Trophoblast cell (in vitro differentiated cells and primary cell): ENCODE data around the gene CAMK1D.

ENCODE experiments used
- DNase-seq, 2 donors: peaks; one replicate each; pipeline ENCODE4 v3.0.0-alpha.2; 2016
- H2AFZ ChIP-seq: 2 replicates; pipeline ENCODE4 v1.6.1; 2013; ENCODE audit warnings: low read length, moderate library complexity, mild to moderate bottlenecking; ENCODE audit not compliant: insufficient read depth, poor library complexity
- H2AK5ac ChIP-seq: 2 replicates; pipeline ENCODE4 v1.6.1; 2013; ENCODE audit warnings: mild to moderate bottlenecking, low read length
- H2BK120ac ChIP-seq: 2 replicates; pipeline ENCODE4 v1.6.1; 2013; ENCODE audit warnings: low read length, mild to moderate bottlenecking, moderate library complexity; ENCODE audit not compliant: insufficient read depth, poor library complexity
- H2BK12ac ChIP-seq: 2 replicates; pipeline ENCODE4 v1.6.1; 2013; ENCODE audit warnings: mild to moderate bottlenecking, low read length, moderate library complexity
- H2BK5ac ChIP-seq: 2 replicates; pipeline ENCODE4 v1.6.1; 2013; ENCODE audit warnings: low read length, low read depth, moderate library complexity, mild to moderate bottlenecking; ENCODE audit not compliant: poor library complexity
- H3K14ac ChIP-seq: 2 replicates; pipeline ENCODE4 v1.6.1; 2013; ENCODE audit warnings: mild to moderate bottlenecking, low read length
- H3K18ac ChIP-seq: 2 replicates; pipeline ENCODE4 v1.6.1; 2013; ENCODE audit warnings: mild to moderate bottlenecking, low read length
- H3K23ac ChIP-seq: 2 replicates; pipeline ENCODE4 v1.6.1; 2013; ENCODE audit warnings: low read length
- H3K27ac ChIP-seq: 2 replicates; pipeline ENCODE4 v1.5.1; 2013; ENCODE audit warnings: low read depth, mild to moderate bottlenecking, inconsistent platforms, low read length, moderate library complexity
- H3K27me3 ChIP-seq: 2 replicates; pipeline ENCODE4 v1.6.1; 2013; ENCODE audit warnings: inconsistent platforms, mild to moderate bottlenecking, low read length, moderate library complexity; ENCODE audit not compliant: insufficient read depth
- H3K36me3 ChIP-seq, 2 experiments: 1 replicate in 1 of 2; 2 replicates in 1 of 2; pipeline ENCODE4 v1.6.1; 2013; ENCODE audit warnings: low read length in 2 of 2, mild to moderate bottlenecking in 2 of 2, moderate library complexity in 1 of 2; ENCODE audit not compliant: insufficient read depth in 2 of 2, control insufficient read depth in 1 of 2
- H3K4ac ChIP-seq: 2 replicates; pipeline ENCODE4 v1.6.1; 2013; ENCODE audit warnings: low read depth, mild to moderate bottlenecking, low read length, moderate library complexity
- H3K4me1 ChIP-seq, 2 experiments: 1 replicate in 1 of 2; 2 replicates in 1 of 2; pipeline ENCODE4 v1.6.1; 2013; ENCODE audit warnings: low read length in 2 of 2, mild to moderate bottlenecking in 2 of 2, moderate library complexity in 1 of 2; ENCODE audit not compliant: insufficient read depth in 2 of 2, control insufficient read depth in 1 of 2
- H3K4me2 ChIP-seq: 2 replicates; pipeline ENCODE4 v1.6.1; 2013; ENCODE audit warnings: inconsistent platforms, mild to moderate bottlenecking, low read length, moderate library complexity
- H3K4me3 ChIP-seq: 2 replicates; pipeline ENCODE4 v1.5.1; 2013; ENCODE audit warnings: mild to moderate bottlenecking, low read depth, low read length, inconsistent platforms
- H3K79me1 ChIP-seq: one replicate; pipeline ENCODE4 v1.6.1; 2013; ENCODE audit warnings: low read length
- H3K79me2 ChIP-seq: 2 replicates; pipeline ENCODE4 v1.6.1; 2013; ENCODE audit warnings: low read length, mild to moderate bottlenecking; ENCODE audit not compliant: control insufficient read depth, insufficient read depth, poor library complexity
- H3K9ac ChIP-seq: 2 replicates; pipeline ENCODE4 v1.6.1; 2013; ENCODE audit warnings: mild to moderate bottlenecking, low read length
- H3K9me3 ChIP-seq: 2 replicates; pipeline ENCODE4 v1.6.1; 2013; ENCODE audit warnings: low read depth, mild to moderate bottlenecking, control low read depth, inconsistent platforms, low read length; ENCODE audit not compliant: insufficient read depth
- H4K12ac ChIP-seq: 2 replicates; pipeline ENCODE4 v1.6.1; 2013; ENCODE audit warnings: low read depth, mild to moderate bottlenecking, low read length, moderate library complexity
- H4K8ac ChIP-seq: 2 replicates; pipeline ENCODE4 v1.6.1; 2013; ENCODE audit warnings: low read depth, mild to moderate bottlenecking, low read length, moderate library complexity
- H4K91ac ChIP-seq: one replicate; pipeline ENCODE4 v1.6.1; 2013; ENCODE audit warnings: low read depth, mild to moderate bottlenecking, low read length, moderate library complexity
- WGBS: extraction: QIAGEN DNeasy Blood & Tissue Kit; methylation state at CpG from one replicate; pipeline ENCODE4 v1.1.7; 2013; ENCODE audit warnings: missing lambda C conversion rate; ENCODE audit not compliant: insufficient read length, insufficient coverage; ENCODE audit errors: extremely low coverage; 5-methylcytosine and 5-hydroxymethylcytosine counted together

Gene CAMK1D

DNA sequence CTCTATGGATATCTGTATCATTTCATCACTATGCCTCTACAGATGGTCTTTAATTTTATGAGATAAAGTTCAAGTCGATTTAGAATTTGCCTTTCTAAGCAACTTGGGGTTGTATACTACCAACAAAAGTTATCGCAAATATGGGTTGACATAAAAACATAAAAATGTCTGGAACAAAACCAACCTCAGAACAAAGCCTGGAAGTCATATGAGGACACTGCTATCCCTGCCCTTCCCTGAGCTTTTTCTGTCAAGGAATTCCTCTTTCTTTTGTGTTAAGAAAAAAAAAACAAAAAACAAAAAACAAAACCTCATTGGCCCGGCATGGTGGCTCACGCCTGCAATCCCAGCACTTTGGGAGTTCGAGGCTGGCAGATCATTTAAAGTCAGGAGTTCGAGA is 319.3 kb downstream of the CAMK1D start:
- Histone ChIP-seq H3K79me1 (no peaks in the 10 kb centered on the region), H3K4me2 (no peak overlapping the region)
- no CpG with 5 or more reads among the region's 6 CpGs for WGBS

DNA sequence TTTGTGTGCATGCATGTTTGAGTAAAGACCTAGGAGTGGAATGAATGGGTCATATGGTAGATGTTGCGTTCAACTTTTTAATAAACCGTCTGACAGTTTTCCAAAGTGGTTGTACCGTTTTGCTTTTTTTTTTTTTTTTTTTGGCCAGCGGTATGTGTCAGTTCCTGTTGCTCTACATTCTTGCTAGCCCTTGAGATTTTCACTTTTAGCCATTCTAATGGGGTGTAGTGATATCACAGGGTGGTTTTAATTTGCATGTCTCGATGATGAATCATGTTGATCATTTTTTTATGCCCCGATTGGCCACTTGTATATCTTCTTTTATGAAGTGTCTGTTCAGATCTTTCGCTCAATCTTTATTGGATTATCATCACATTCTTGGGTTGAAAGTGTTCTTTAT is 320.7 kb downstream of the CAMK1D start:
- H3K4me1 ChIP-seq, result no peaks in the 10 kb centered on the region
- no peak overlapping the region for H2BK12ac ChIP-seq
- H3K9me3 ChIP-seq, result peaks cover 2% of the 10 kb centered on the region
- H4K91ac ChIP-seq, result no peak overlapping the region
- no peaks in the 10 kb centered on the region for H3K79me1 ChIP-seq
- no peaks in the 10 kb centered on the region for H3K27me3 ChIP-seq
- WGBS, result no CpG with 5 or more reads among the region's 7 CpGs
- H3K4ac ChIP-seq, result no peak overlapping the region
- H3K4me2 ChIP-seq, result no peak overlapping the region
- no peak overlapping the region for H3K14ac ChIP-seq
- H3K36me3 ChIP-seq, result no peaks in the 10 kb centered on the region
- no peak overlapping the region for H3K27ac ChIP-seq
- H3K18ac ChIP-seq, result no peak overlapping the region
- H3K23ac ChIP-seq, result no peak overlapping the region
- no peak overlapping the region for H4K8ac ChIP-seq
- DNase-seq, result no peak
- no peaks in the 10 kb centered on the region for H3K79me2 ChIP-seq
- no peak overlapping the region for H3K4me3 ChIP-seq
- H2AK5ac ChIP-seq, result no peak overlapping the region
- no peak overlapping the region for H3K9ac ChIP-seq
- H2AFZ ChIP-seq, result no peak overlapping the region
- H2BK5ac ChIP-seq, result no peak overlapping the region
- H2BK120ac ChIP-seq, result no peak overlapping the region
- H4K12ac ChIP-seq, result no peak overlapping the region

More for the DNA sequence above, 319.3 kb downstream of the CAMK1D start:
- no peak overlapping the region for H3K23ac ChIP-seq
- no peak overlapping the region for H2BK12ac ChIP-seq
- H2AK5ac ChIP-seq, result no peak overlapping the region
- no peak overlapping the region for H3K4me3 ChIP-seq
- H4K8ac ChIP-seq, result no peak overlapping the region
- H2AFZ ChIP-seq, result no peak overlapping the region
- no peak overlapping the region for H4K12ac ChIP-seq
- no peak overlapping the region for H3K14ac ChIP-seq
- H3K9ac ChIP-seq, result no peak overlapping the region
- no peak overlapping the region for H3K4ac ChIP-seq
- no peak overlapping the region for H3K27ac ChIP-seq
- H3K27me3 ChIP-seq, result no peaks in the 10 kb centered on the region
- no peak overlapping the region for H4K91ac ChIP-seq
- no peak overlapping the region for H2BK120ac ChIP-seq
- no peaks in the 10 kb centered on the region for H3K4me1 ChIP-seq
- H2BK5ac ChIP-seq, result no peak overlapping the region
- peaks cover 2% of the 10 kb centered on the region for H3K9me3 ChIP-seq
- H3K36me3 ChIP-seq, result no peaks in the 10 kb centered on the region
- H3K79me2 ChIP-seq, result no peaks in the 10 kb centered on the region
- H3K18ac ChIP-seq, result no peak overlapping the region
- DNase-seq, result no peak

DNA sequence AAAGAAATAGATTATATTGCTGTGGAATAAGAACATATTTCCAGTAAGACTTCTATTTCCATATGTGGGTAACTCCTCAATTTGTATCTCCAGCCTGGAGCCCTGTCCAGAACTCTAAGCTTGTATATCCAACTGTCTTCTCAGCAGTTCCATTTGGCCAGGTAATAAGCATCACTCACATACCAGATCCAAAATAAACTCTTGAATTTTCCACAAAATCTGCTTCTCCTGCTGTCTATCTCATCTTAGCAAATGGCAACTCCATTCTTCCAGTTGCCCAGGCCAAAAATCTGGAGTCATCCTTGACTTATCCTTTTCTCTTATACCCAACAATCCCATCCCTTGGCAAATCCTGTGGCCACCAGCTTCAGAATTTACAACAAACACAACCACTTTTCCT is 325.8 kb downstream of the CAMK1D start:
- Histone ChIP-seq H3K9me3 (no peaks in the 10 kb centered on the region), H2BK12ac (no peak overlapping the region), H4K91ac (no peak overlapping the region), H3K79me2 (no peaks in the 10 kb centered on the region), H3K27ac (no peak overlapping the region), H2AFZ (no peak overlapping the region), H3K14ac (no peak overlapping the region), H3K4ac (no peak overlapping the region), H3K4me1 (no peaks in the 10 kb centered on the region), H3K18ac (no peak overlapping the region), H2BK120ac (no peak overlapping the region), H3K4me3 (no peak overlapping the region), H2BK5ac (no peak overlapping the region), H3K4me2 (no peak overlapping the region), H3K9ac (no peak overlapping the region), H3K23ac (no peak overlapping the region), H4K8ac (no peak overlapping the region), H3K36me3 (no peaks in the 10 kb centered on the region), H3K27me3 (no peaks in the 10 kb centered on the region), H2AK5ac (no peak overlapping the region), H4K12ac (no peak overlapping the region), H3K79me1 (no peaks in the 10 kb centered on the region)
- DNase-seq, result no peak

DNA sequence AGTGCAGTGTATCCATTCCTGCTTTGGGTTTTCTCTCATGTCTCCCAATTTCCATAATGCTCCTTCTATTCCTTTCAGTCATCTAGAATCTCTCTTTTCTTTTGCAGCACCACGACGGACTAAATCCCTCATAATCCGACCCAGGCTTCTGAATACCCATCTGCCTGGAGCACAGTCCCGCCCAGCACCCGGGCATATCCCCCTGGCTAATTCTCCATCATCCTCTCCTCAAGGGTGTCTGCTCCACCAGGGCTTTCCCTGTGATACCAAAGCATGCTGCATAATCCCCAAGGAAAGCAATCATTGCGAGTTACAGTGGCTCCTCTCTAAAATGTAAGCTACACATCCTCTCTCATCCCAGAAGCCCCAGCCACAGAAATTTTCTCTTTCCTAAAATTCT is 330.3 kb downstream of the CAMK1D start:
- no peaks in the 10 kb centered on the region for H3K79me2 ChIP-seq
- no peaks in the 10 kb centered on the region for H3K27me3 ChIP-seq
- no peak overlapping the region for H2BK120ac ChIP-seq
- H4K8ac ChIP-seq, result no peak overlapping the region
- H3K4me2 ChIP-seq, result no peak overlapping the region
- H3K9me3 ChIP-seq, result no peaks in the 10 kb centered on the region
- H3K36me3 ChIP-seq, result no peaks in the 10 kb centered on the region
- no peak overlapping the region for H3K23ac ChIP-seq
- no peak overlapping the region for H2AFZ ChIP-seq
- no peaks in the 10 kb centered on the region for H3K79me1 ChIP-seq
- no peak overlapping the region for H3K4me3 ChIP-seq
- no peak overlapping the region for H3K4ac ChIP-seq
- H3K9ac ChIP-seq, result no peak overlapping the region
- no peak overlapping the region for H3K18ac ChIP-seq
- H3K4me1 ChIP-seq, result no peaks in the 10 kb centered on the region
- H3K27ac ChIP-seq, result no peak overlapping the region
- no peak overlapping the region for H2AK5ac ChIP-seq
- no peak overlapping the region for H2BK5ac ChIP-seq
- no peak overlapping the region for H4K12ac ChIP-seq
- no CpG with 5 or more reads among the region's 6 CpGs for WGBS
- no peak overlapping the region for H2BK12ac ChIP-seq
- H3K14ac ChIP-seq, result no peak overlapping the region
- DNase-seq, result no peak
- H4K91ac ChIP-seq, result no peak overlapping the region
